Neural cell (in vitro differentiated cells): ENCODE measurements around the gene ERRFI1.

Experiments used
- EP300 ChIP-seq: fragments of 450-650 bp; conservative IDR thresholded peaks from 2 replicates; pipeline ENCODE4 v1.6.1; 2014; ENCODE audit warnings: antibody characterized with exemption, mild to moderate bottlenecking, moderate library complexity; ENCODE audit not compliant: poor library complexity, severe bottlenecking
- EZH2 ChIP-seq: fragments of 200-600, 300-800 bp; shearing (Covaris generic), sonication (generic); IDR thresholded peaks from 2 replicates; pipeline ENCODE4 v1.6.1; 2014; ENCODE audit warnings: antibody characterized with exemption, low read length, borderline replicate concordance, mild to moderate bottlenecking; ENCODE audit not compliant: insufficient read depth, poor library complexity, severe bottlenecking
- POLR2AphosphoS5 ChIP-seq: IDR thresholded peaks from 2 replicates; pipeline ENCODE4 v1.6.1; 2012
- SMC3 ChIP-seq: fragments of 450-650 bp; conservative IDR thresholded peaks from 2 replicates; pipeline ENCODE4 v1.6.1; 2014; ENCODE audit warnings: antibody characterized with exemption, mild to moderate bottlenecking, moderate library complexity; ENCODE audit not compliant: poor library complexity
- TF ChIP-seq, protein P1 (sequence below): fragments of 450-650 bp; IDR thresholded peaks from 2 replicates; pipeline ENCODE4 v1.5.1; 2014; ENCODE audit warnings: antibody characterized with exemption, mild to moderate bottlenecking, moderate library complexity; ENCODE audit not compliant: poor library complexity, severe bottlenecking

DNA sequence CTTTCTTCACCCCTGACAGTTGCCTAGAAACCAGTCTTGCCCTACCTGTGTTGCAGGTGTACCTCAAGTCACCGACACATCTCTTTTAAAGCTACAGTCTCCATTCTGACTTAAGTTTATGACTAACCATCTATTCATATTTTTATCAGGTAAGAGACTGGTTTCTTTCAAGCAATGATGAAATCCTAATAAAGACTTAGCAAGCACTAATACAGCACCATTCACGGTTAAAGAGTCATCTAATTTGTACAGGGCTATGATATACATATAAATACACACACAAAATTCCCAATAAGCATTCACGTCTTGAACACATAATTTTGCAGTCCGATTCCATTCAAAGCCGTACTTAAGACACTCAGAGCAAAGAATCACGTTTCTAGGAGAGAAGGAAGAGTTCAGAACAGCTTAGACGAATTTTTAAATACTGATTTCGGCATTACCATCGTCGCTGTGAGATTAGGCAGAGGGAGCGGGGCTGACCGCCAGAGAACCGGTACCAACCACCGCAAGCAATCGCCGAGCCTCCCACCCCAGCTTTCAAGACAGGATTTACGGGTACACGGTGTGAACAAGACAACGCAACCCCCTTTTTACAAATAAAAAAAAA, 943 bp downstream of the ERRFI1 start:
- TF ChIP-seq EZH2 (no peak), EP300 (no peak), POLR2AphosphoS5 (peak; percentile 19), SMC3 (no peak)
- TF ChIP-seq, protein P1, sequence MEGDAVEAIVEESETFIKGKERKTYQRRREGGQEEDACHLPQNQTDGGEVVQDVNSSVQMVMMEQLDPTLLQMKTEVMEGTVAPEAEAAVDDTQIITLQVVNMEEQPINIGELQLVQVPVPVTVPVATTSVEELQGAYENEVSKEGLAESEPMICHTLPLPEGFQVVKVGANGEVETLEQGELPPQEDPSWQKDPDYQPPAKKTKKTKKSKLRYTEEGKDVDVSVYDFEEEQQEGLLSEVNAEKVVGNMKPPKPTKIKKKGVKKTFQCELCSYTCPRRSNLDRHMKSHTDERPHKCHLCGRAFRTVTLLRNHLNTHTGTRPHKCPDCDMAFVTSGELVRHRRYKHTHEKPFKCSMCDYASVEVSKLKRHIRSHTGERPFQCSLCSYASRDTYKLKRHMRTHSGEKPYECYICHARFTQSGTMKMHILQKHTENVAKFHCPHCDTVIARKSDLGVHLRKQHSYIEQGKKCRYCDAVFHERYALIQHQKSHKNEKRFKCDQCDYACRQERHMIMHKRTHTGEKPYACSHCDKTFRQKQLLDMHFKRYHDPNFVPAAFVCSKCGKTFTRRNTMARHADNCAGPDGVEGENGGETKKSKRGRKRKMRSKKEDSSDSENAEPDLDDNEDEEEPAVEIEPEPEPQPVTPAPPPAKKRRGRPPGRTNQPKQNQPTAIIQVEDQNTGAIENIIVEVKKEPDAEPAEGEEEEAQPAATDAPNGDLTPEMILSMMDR: no peak
